Coronary artery (tissue), 2 donors: ENCODE data around the gene TSPAN9.

Experiments used
- DNase-seq: peaks from one replicate; pipeline ENCODE4 v3.0.0-alpha.2; 2017; ENCODE audit warnings: low spot score
- H3K27ac ChIP-seq, 2 donors: fragments of 200-600 bp; sonication (generic); one replicate each; pipeline ENCODE4 v1.5.1; 2016 to 2019
- H3K4me3 ChIP-seq: fragments of 200-600 bp; sonication (generic); 2 replicates; pipeline ENCODE4 v1.5.1; 2016; ENCODE audit warnings: mild to moderate bottlenecking, moderate library complexity
- TF ChIP-seq, protein P1 (sequence below): fragments of 200-600 bp; sonication (generic); IDR thresholded peaks from one replicate; pipeline ENCODE4 v1.5.1; 2019; ENCODE audit warnings: antibody characterized with exemption

Gene TSPAN9

DNA sequence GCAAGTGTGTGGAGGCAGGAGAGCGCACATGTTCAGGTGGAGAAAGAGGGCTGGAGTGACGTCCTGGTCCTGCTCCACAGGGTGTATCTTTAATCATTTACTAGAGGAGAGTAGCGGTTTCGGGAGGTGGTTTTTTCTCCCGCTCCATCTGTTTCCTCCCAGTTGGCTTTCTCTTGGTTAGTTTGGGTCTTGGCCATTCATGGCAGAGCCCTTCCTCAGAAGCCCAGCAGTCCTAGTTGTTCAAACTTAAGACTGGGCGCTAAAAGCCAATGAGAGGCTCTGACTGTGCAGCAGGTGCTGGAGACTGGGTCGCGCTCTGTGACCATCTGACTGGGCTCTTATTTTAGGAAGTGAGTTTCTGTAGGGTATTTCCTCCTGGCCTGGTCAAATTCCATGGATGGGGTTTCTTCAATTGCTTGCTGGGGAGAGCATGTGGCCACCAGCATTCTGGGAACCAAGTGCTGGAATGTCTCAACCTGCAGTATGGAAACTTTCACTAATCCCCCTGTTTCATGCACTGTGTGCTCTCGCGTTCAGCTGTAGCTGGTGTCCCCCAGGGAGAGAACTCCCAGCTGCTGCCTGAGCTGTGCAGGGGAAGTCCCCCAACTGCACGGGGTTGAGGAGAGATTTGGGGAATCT lies 27.4 kb upstream of the TSPAN9 start:
- no peak overlapping the region for H3K4me3 ChIP-seq
- no peak for DNase-seq
- no peak overlapping the region for H3K27ac ChIP-seq

DNA sequence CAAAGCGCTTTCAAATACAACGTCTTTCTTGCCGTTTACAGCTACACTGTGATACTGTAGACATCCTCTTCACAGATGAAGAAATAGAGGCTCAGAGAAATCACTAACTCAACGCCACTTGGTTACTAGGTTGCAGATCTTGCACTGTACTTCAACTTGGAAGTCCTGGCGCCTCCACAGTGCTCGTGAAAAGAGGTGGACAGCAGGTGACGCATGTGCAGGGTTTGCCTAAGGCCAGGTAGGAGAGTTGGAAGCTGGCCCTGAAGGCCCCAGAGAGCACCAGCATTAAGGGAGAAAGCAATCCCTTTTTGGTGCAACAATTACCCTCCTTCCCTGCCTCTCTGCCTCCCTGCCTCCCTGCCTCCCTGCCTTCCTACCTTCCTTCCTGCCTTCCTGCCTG lies 22.8 kb upstream of the TSPAN9 start:
- no peak overlapping the region for H3K4me3 ChIP-seq
- H3K27ac ChIP-seq, result no peak overlapping the region
- no peak for DNase-seq
- TF ChIP-seq, protein P1, sequence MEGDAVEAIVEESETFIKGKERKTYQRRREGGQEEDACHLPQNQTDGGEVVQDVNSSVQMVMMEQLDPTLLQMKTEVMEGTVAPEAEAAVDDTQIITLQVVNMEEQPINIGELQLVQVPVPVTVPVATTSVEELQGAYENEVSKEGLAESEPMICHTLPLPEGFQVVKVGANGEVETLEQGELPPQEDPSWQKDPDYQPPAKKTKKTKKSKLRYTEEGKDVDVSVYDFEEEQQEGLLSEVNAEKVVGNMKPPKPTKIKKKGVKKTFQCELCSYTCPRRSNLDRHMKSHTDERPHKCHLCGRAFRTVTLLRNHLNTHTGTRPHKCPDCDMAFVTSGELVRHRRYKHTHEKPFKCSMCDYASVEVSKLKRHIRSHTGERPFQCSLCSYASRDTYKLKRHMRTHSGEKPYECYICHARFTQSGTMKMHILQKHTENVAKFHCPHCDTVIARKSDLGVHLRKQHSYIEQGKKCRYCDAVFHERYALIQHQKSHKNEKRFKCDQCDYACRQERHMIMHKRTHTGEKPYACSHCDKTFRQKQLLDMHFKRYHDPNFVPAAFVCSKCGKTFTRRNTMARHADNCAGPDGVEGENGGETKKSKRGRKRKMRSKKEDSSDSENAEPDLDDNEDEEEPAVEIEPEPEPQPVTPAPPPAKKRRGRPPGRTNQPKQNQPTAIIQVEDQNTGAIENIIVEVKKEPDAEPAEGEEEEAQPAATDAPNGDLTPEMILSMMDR, result no peak

More for the DNA sequence above, 27.4 kb upstream of the TSPAN9 start:
- TF ChIP-seq, protein P1, result no peak

DNA sequence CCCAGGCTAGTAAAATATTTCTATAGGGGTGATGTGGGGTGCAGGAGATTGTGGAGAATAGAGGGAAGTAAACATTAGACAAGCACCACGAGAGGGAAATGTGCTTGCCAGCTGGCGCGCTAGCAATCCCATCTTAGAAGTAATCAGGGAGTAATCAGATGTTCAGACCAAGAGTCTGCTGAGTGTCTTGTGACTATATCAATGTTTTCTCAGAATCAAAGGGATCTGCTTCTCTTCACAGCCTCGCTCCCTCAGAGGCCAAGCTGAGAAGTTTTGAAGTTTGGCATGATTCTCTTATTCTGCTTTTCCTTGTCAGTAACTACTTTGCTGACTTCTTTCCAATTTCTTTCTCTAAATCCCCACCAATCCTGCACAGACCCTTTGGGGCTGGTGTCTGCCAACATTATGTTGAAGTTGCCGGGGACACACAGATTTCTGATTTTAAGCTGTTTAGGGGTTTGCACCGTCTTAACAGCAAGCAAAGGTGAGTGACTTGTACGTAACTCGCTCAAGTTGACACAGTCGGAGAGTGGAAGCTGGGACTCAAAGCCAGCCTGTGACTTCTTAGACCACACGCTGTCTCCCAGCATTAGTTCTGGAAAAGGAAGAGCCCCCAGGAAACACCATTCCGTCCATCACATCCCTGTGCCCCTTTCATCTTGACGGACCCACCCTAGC lies 22.0 kb upstream of the TSPAN9 start:
- DNase-seq, result no peak
- H3K27ac ChIP-seq, result no peak overlapping the region

DNA sequence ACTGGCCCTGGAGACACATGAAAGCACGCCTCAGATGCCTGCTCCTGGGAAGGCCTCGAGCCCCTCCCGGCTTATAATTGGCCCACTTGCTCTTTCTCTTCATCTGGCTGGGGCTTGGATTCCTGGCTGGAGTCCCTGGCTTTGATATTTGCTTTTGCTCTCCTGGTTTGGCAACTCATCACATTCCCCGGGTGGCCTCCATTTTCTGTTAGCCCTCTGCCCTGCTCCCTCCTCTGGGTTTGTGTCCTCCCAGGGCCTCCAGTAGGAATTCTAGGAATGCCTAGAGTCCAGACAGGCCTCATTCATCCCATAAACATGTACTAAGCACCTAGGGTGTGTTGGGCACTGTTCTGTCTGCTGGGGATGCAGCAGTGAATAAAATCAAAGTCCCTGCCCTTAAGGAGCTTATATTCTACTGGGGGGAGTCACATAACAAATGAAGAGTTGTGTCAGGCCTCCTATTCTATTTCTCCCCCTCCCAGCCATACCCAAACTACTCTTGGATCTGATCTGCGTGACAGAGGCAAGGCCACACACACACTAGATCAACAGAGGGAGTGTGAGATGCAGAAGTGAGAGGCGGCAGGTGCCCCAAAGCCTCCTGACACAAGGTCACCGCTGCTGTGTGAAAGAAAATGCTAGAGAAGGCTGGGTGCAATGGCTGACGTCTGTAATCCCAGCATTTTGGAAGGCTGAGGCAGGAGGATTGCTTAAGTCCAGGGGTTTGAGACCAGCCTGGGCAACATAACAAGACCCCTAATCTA lies 21.3 kb upstream of the TSPAN9 start:
- H3K27ac ChIP-seq, result no peak overlapping the region

More for the DNA sequence above, 22.0 kb upstream of the TSPAN9 start:
- H3K4me3 ChIP-seq, result no peak overlapping the region
- TF ChIP-seq, protein P1, result no peak

DNA sequence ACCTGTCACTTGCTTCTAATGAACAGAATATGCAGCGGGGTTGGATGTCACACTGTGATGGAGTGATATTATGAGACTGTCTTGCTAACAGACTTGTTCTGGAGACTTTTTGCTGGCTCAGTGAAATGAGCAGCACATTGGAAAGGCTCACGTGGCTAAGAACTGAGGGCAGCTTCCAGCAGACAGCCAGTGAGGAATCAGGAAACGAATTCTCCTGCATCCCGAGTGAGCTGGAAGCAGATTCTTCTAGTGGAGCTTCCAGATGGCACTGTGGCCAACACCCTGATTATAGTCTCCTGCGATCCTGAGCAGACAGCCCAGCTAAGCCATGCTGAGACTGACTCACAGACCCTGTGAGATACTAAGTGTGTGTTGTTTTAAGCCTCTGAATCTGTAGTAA lies 16.1 kb upstream of the TSPAN9 start:
- DNase-seq, result no peak
- TF ChIP-seq, protein P1, result no peak
- Histone ChIP-seq H3K4me3 (no peak overlapping the region), H3K27ac (no peak overlapping the region)

More for the DNA sequence above, 21.3 kb upstream of the TSPAN9 start:
- DNase-seq, result no peak
- no peak overlapping the region for H3K4me3 ChIP-seq
- TF ChIP-seq, protein P1, result no peak

DNA sequence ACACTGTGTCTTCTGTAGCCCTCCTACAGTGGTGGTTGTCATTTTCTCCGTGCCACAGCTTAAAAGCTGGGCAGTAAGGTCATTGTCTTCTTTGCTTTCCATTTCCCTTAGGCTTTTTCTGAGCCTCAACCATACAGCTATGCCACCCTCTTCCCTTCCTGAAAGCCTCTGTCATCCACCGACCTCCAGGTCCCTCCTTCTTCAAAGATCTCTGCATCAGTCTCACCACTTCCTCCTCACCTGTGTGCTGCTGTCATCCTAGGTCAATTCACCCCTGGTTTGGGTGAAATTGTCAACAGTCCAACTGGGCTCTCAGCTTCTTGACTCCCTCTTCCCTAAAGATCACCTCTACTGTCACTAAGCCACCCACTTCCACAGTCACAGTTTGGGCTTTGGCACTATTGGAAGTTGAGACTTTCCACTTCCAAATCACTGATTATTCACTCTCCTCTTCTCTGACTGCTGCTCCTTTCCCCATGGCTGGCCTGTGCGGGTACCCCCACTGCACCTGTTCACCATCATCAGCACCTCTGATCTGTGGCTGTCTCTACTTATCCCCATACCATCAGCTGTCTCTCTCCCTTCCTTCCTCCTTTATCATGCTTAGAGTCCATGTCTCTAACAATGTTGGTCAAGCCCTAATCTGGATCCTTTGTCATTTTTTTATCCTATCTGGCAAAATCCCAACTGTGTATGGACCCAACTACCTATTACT lies 15.5 kb upstream of the TSPAN9 start:
- TF ChIP-seq, protein P1, result no peak
- H3K4me3 ChIP-seq, result no peak overlapping the region
- no peak for DNase-seq
- no peak overlapping the region for H3K27ac ChIP-seq
